ENCODE results near the gene ALG10B.

- no peak for TF ChIP-seq EZH2 (IDR thresholded peaks at IDR 0.05)
- no peak for TF ChIP-seq CTCF (IDR thresholded peaks at IDR 0.05)
These were observed 16.2 kb downstream of the ALG10B start for GRCh38 chr12:38332814-38333213.

All from neural progenitor cell (in vitro differentiated cells).